ENCODE measurements around the gene NAA20. TPM values are rescaled to one million over a fixed set of nuclear protein-coding genes. Genes with fewer than 3 reads are reported as not detected.
"Not testable (repeated sequence)": the region's sequence is repeated elsewhere in the genome, so short reads cannot be mapped to it uniquely, and the experiment has no call there.

NAA20 gene
- total RNA-seq, 3 donors from 2014 or later (not counting 1 experiment from before 2014, with no cell fraction given), result 20.8 to 25.1 (median 23.8) TPM

DNA sequence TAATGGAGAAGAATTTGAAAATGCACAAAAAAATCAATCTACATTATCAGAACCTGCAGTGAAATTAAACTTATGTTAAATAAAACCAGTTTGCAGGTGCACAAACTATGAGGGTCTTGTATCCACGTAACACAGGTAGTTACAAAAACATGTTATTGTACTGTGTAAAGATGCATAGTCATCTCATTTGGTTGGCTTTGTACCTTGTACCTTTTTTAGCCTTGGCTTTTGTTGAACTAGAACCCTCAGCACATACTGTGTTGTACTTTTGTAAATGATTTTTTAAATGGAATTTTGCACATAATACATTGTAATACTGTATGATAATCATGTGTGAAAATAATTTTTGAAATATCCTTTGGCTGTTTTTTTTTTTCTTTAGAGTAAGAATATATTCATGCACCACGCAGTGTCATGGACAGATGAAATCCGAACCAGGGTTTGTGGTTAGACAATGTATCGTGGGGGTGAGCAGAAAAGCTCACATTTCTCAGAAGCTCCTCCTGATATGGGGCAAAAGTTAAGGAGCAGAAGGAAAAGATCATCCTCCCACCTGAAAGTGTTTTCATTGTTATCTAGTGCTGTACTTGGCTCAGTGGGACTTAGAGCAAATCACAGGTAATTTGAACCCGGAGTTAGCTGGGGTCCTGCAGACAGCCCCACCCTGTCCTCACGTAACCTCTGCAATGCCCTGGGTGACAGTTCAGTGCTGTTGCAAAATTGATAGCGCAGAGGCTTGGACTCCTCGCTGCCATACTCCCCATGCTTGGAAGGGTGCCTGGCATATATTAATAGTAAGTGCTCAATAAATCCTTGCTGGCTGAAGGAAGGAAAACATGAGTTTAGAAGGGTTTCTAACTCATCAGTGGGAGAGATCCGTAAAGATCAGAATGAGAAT is 14.8 kb upstream of the NAA20 start:
- Histone ChIP-seq H3K4me3 (ENCODE audit: low read length) (no peak overlapping the region), H3K9me3 (ENCODE audit: control insufficient read depth, insufficient read depth, low read length) (no peaks in the 10 kb centered on the region), H3K27ac (ENCODE audit: low read length) (no peak overlapping the region), H3K4me1 (ENCODE audit: control insufficient read depth, insufficient read depth, low read length) (peaks cover 23% of the 10 kb centered on the region), H3K36me3 (ENCODE audit: control insufficient read depth, insufficient read depth, low read length) (no peaks in the 10 kb centered on the region), H3K27me3 (ENCODE audit: control insufficient read depth, insufficient read depth, low read length) (no peaks in the 10 kb centered on the region)
- H3K36me3 Mint-ChIP-seq, result no peaks in the 10 kb centered on the region
- H3K27me3 Mint-ChIP-seq (ENCODE audit: low read depth in 2 of 2), result peaks cover 33 to 62% of the 10 kb centered on the region in 2 donors
- 81% methylated on average over 9 of the region's 9 CpGs for WGBS (ENCODE audit: insufficient coverage)
- no peak overlapping the region for H3K4me3 Mint-ChIP-seq
- ATAC-seq (no peak), DNase-seq (no peak)
- TF ChIP-seq, protein P1, sequence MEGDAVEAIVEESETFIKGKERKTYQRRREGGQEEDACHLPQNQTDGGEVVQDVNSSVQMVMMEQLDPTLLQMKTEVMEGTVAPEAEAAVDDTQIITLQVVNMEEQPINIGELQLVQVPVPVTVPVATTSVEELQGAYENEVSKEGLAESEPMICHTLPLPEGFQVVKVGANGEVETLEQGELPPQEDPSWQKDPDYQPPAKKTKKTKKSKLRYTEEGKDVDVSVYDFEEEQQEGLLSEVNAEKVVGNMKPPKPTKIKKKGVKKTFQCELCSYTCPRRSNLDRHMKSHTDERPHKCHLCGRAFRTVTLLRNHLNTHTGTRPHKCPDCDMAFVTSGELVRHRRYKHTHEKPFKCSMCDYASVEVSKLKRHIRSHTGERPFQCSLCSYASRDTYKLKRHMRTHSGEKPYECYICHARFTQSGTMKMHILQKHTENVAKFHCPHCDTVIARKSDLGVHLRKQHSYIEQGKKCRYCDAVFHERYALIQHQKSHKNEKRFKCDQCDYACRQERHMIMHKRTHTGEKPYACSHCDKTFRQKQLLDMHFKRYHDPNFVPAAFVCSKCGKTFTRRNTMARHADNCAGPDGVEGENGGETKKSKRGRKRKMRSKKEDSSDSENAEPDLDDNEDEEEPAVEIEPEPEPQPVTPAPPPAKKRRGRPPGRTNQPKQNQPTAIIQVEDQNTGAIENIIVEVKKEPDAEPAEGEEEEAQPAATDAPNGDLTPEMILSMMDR (IDR thresholded peaks at IDR 0.05), result no peak
- H3K4me1 Mint-ChIP-seq, result peaks cover 13 to 20% of the 10 kb centered on the region in 2 donors
- no peaks in the 10 kb centered on the region for H3K9me3 Mint-ChIP-seq
- H3K27ac Mint-ChIP-seq, result no peak overlapping the region
- intact Hi-C loops (cut with micrococcal nuclease), result no loop called here

DNA sequence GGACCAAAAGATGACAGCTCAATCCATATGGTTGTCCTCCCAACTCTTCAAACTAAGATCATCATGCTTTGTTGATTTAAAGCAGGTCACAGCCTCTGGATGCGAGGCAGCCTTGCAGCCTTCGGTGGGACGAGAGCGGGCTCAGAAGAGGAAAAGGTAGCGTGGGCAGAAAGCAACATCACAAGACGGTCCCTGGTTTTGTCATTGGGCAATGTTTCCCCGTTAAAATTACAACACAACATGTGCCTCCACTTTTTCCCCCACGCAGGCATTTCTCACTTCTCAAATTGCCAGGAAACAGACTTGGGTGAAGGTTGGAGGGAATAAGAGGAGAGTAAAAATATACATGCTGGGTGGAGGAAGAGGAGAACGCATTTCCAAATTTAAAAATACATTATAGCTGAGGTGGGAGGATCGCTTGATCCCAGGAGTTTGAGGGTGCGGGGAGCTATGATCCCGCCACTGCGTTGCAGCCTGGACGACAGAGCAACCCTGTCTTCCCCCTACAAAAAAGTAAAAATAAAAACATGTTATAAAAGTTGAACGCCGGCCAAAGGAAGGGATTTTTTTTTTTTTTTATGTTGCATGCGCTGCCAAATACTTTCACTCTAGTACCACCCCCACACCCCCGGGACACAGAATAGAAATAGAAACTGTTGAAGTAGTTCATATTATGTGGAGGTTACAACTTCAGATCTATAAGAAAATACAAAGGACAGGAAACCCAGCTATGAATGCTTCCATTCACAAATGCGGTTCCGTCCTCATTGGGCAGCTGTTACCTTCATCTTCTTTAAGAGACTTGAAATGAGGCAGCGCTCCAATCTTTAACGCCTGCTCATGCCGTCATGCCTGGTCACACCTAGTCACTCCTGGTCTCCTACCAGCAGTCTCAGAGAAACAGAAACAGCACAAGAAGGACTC is 13.9 kb upstream of the NAA20 start:
- Mint-ChIP-seq H3K27me3 (ENCODE audit: low read depth in 2 of 2) (peaks cover 33 to 71% of the 10 kb centered on the region in 2 donors), H3K4me1 (peaks cover 13 to 20% of the 10 kb centered on the region in 2 donors), H3K27ac (no peak overlapping the region), H3K4me3 (peak overlapping the region; percentile 11), H3K36me3 (no peaks in the 10 kb centered on the region), H3K9me3 (no peaks in the 10 kb centered on the region)
- Histone ChIP-seq H3K27me3 (ENCODE audit: control insufficient read depth, insufficient read depth, low read length) (no peaks in the 10 kb centered on the region), H3K36me3 (ENCODE audit: control insufficient read depth, insufficient read depth, low read length) (no peaks in the 10 kb centered on the region), H3K9me3 (ENCODE audit: control insufficient read depth, insufficient read depth, low read length) (no peaks in the 10 kb centered on the region), H3K4me3 (ENCODE audit: low read length) (no peak overlapping the region), H3K27ac (ENCODE audit: low read length) (no peak overlapping the region), H3K4me1 (ENCODE audit: control insufficient read depth, insufficient read depth, low read length) (peaks cover 23% of the 10 kb centered on the region)
- TF ChIP-seq, protein P1 (IDR thresholded peaks at IDR 0.05), result no peak
- DNase-seq, result peak in 1 of 2 donors; percentile 32
- 17% methylated on average over 11 of the region's 23 CpGs for WGBS (ENCODE audit: insufficient coverage)
- intact Hi-C loops (cut with micrococcal nuclease), result no loop called here
- peak; percentile 30 to 36 (median 32) for ATAC-seq

DNA sequence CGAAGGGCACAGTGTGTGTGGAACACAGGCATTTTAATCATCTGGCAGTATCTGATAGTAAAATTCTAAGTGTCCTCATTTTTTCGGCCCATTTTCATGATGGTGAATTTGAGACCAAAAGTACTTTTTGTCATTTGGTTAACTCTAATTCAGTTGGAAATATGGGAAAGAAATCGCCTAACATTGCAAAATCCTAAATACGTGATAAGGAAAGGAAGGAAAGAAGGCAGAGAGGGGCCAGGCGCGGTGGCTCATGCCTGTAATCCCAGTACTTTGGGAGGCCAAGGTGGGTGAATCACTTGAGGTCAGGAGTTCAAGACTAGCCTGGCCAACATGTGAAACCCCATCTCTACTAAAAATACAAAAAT is 13.2 kb upstream of the NAA20 start:
- H3K27ac ChIP-seq (ENCODE audit: low read length); H3K4me3 ChIP-seq (ENCODE audit: low read length): not testable (repeated sequence)
- H3K4me1 Mint-ChIP-seq, result peaks cover 13 to 20% of the 10 kb centered on the region in 2 donors

DNA sequence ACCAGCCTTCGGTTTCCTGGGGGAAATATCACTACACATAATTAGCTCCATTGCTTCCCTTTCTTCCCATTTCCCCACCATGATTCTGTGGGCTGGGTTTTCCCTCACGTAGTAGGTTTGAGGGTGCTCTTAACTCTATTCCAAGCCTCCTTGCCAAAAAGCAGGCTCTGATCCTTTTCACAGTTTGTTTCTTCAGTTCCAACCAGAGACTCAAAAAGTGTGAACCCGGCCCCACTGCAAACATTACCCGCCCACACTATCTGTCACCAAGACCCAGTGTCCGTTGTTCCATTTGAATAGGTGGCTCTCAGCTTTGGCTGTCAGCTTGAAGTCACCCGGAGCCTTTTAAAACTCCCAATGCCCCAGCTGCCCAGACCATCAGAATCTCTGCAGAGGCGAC is 11.8 kb upstream of the NAA20 start:
- Mint-ChIP-seq H3K9me3 (no peaks in the 10 kb centered on the region), H3K4me1 (peaks cover 13 to 15% of the 10 kb centered on the region in 2 donors), H3K36me3 (no peaks in the 10 kb centered on the region), H3K27me3 (ENCODE audit: low read depth in 2 of 2) (peaks cover 30 to 59% of the 10 kb centered on the region in 2 donors), H3K27ac (no peak overlapping the region), H3K4me3 (no peak overlapping the region)
- H3K27me3 ChIP-seq (ENCODE audit: control insufficient read depth, insufficient read depth, low read length), result no peaks in the 10 kb centered on the region
- TF ChIP-seq, protein P1 (IDR thresholded peaks at IDR 0.05), result no peak
- no peaks in the 10 kb centered on the region for H3K36me3 ChIP-seq (ENCODE audit: control insufficient read depth, insufficient read depth, low read length)
- peaks cover 18% of the 10 kb centered on the region for H3K4me1 ChIP-seq (ENCODE audit: control insufficient read depth, insufficient read depth, low read length)
- no peak for DNase-seq
- no peaks in the 10 kb centered on the region for H3K9me3 ChIP-seq (ENCODE audit: control insufficient read depth, insufficient read depth, low read length)
- H3K4me3 ChIP-seq (ENCODE audit: low read length), result no peak overlapping the region
- no peak overlapping the region for H3K27ac ChIP-seq (ENCODE audit: low read length)
- no peak for ATAC-seq
- WGBS (ENCODE audit: insufficient coverage), result 88% methylated on average over 7 of the region's 7 CpGs
- intact Hi-C loops (cut with micrococcal nuclease), result no loop called here

More for the DNA sequence above, 13.2 kb upstream of the NAA20 start:
- H3K27me3 Mint-ChIP-seq (ENCODE audit: low read depth in 2 of 2), result peaks cover 30 to 67% of the 10 kb centered on the region in 2 donors
- H3K27ac Mint-ChIP-seq; H3K27me3 ChIP-seq (ENCODE audit: control insufficient read depth, insufficient read depth, low read length); H3K9me3 ChIP-seq (ENCODE audit: control insufficient read depth, insufficient read depth, low read length); DNase-seq; H3K36me3 ChIP-seq (ENCODE audit: control insufficient read depth, insufficient read depth, low read length); intact Hi-C loops (cut with micrococcal nuclease); H3K9me3 Mint-ChIP-seq; ATAC-seq; H3K4me3 Mint-ChIP-seq; H3K36me3 Mint-ChIP-seq: not testable (repeated sequence)
- peaks cover 23% of the 10 kb centered on the region for H3K4me1 ChIP-seq (ENCODE audit: control insufficient read depth, insufficient read depth, low read length)
- 82% methylated on average over 6 of the region's 6 CpGs for WGBS (ENCODE audit: insufficient coverage)

Measured in natural killer cell (primary cell).